HG03066 (cell line): ENCODE results near the gene DMGDH.

Source experiments
- ATAC-seq: cut with Tn5 transposase; IDR thresholded peaks from one replicate; pipeline ENCODE4 v1.9.1; 2021; ENCODE audit warnings: low read depth; ENCODE audit not compliant: unreplicated experiment

DMGDH gene

DNA sequence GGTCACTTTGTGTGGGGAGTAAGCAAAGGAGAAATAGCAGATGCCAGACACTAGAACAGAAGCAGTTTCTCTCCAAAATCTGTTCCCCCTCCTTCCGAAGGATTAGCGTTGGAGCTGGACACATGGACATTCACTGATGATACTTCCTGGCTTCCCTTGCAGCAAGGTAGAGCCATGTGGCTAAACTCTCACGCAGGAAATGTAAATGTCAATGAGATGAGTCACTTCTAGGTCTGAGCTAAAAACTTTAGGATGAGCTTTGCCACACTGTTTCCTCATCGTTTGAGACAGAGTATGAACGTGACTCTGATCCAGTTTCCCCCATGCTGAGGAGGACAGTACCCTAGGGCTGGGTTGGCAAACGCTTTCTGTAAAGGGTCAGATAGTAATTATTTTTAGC, 5.2 kb upstream of the DMGDH start:
- ATAC-seq: no peak

- ATAC-seq: no peak
Observed at GRCh38 chr5:79070350-79070667, 835 bp upstream of the DMGDH start.

- no peak for ATAC-seq
Observed at GRCh38 chr5:79062436-79062835, 7.0 kb downstream of the DMGDH start.

GRCh38 chr5:79059674-79060073, 9.8 kb downstream of the DMGDH start:
- ATAC-seq: no peak

DNA sequence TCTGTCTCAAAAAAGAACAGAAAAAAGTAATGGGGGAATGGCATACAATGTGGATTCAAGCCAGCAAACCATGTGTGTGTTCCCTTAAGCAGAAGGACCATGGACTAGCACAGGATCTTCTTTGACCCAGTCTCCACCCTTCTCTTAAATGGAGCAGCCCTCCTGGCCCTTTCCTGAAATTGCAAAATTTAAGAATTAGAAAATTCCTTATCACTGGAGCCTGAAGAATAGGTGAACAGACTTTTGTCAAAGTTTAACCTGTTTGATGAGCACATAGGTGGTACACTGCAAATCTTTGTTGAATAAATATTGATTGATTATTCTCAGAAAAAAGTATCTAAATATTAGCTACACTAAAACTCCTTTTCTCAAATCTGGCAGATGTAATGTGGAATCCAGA, 12.6 kb downstream of the DMGDH start:
- ATAC-seq: no peak

- ATAC-seq: no peak
Observed at GRCh38 chr5:79055017-79055416, 14.5 kb downstream of the DMGDH start.

- ATAC-seq: no peak
Observed at GRCh38 chr5:79053321-79053720, 16.2 kb downstream of the DMGDH start.

GRCh38 chr5:79050498-79050897, 19.0 kb downstream of the DMGDH start:
- ATAC-seq: no peak

DNA sequence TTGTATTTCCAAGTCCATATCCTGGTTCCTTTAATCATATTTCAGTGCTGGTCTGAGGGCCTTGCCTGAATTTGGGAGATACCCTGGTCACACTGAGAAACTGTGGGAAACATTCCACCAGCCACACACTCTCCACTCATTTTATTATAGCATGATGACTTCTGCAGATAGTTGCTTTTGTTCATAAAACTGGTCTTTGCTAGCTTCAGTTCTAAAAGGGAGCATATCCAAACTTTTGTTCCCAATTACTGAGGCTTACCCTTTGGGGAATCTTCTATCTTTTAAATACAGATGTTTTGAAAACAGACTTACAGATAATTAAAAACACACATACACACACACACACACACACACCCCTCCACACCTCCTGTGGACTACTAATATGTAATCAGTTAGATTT, 21.0 kb downstream of the DMGDH start:
- ATAC-seq: no peak

DNA sequence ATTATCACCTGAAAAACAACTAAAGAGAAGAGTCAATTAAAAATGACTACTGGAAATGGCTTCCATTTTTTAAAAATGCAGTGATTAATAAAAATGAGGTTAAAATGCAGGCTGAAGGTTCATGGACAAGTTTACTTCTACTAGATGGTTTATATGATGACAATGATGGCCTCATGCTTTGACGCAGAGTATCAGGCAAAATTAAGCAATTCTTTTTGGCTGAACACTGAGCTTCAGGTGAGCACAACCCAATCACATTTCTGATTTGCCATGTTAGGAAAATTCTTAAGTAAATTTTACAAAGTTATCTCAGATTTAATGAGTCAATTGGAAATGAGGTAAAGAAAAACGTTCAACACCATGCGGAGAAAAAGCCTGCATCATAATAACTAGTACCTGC, 22.3 kb downstream of the DMGDH start:
- ATAC-seq: no peak

GRCh38 chr5:79042188-79042587, 27.3 kb downstream of the DMGDH start:
- no peak for ATAC-seq

DNA sequence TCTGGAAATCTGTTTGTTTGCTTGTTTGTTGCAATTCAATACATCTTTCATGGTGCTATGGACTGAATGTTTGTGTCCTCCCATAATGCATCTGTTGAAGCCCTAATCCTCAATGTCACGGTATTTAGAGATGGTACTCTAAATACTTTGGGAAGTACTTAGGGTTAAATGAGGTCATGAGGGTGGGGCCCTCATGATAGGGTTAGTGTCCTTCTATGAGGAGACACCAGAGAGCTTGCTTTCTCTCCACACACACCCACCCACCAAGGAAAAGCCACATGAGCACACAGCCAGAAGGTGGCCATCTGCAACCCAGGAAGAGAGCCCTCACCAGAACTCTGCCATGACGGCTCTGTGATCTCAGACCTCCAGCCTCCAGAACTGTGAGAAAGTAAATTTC, 32.7 kb downstream of the DMGDH start:
- no peak for ATAC-seq

DNA sequence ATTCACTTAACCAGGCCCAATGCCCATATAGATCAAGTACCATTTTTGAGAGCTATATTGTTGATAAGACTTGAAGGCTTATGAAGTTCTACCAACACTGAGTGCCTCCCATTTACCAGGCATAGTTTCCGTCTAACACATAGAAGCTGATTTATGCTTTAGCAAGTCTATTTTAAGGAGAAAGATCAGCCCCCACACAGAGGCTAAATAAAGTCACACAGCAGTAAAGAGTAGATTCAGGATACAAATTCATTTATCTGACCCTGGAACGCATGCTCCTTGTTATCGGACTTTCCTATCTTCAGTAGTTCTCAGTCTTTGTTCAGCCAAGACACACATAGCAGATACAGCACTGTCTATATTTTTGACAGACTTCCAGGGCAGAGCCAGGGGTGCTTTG, 34.2 kb downstream of the DMGDH start:
- no peak for ATAC-seq

GRCh38 chr5:79032782-79033181, 36.7 kb downstream of the DMGDH start:
- no peak for ATAC-seq

DNA sequence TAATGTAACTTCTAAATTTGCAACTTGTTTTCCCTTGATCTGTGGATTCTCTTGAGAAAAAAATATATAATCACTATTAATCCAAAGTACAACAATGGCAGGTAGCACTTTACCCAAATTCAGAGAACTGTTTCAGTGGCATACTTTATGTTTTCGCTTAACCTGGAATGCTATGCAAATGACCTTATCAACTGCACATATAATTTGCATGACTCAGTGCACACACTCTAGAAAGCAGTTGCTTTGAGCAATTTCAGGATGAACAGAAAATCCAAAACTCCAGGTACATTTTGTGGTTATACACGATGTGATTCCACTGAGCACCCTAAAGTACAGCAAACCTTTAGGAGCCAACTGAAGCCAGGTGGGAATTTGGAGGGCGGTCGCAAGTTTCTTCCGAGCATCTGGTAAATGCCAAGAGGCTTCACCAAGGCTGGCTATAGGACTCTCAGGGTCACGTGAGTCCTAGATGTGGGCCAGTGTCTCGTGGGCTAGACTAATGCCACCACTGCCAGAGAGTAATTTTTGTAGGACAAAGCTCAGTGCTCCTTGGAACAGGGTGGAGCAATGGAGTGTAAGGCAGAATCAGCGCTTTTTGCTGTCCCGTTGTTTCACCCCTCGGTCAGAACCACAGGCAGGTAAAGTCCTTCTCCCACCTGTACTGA, 37.3 kb downstream of the DMGDH start:
- no peak for ATAC-seq

DNA sequence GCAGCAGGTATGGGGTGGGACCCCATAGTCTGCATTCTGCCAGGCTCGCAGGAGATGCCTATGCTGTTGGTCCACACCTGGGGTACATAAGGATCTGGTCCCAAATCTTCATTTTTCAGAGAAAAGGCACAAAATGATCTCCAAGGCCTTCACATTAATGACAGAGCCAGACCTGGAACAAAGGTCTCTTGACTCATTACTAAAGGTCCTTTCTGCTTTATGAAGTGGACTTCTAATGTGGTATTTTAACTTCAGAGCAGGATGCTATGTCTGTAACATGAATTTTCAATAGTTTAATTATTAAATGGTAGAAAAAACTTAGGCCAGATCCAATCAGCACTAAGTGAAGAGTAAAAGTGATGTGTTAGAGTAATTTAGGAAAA, 38.0 kb downstream of the DMGDH start:
- ATAC-seq: no peak

DNA sequence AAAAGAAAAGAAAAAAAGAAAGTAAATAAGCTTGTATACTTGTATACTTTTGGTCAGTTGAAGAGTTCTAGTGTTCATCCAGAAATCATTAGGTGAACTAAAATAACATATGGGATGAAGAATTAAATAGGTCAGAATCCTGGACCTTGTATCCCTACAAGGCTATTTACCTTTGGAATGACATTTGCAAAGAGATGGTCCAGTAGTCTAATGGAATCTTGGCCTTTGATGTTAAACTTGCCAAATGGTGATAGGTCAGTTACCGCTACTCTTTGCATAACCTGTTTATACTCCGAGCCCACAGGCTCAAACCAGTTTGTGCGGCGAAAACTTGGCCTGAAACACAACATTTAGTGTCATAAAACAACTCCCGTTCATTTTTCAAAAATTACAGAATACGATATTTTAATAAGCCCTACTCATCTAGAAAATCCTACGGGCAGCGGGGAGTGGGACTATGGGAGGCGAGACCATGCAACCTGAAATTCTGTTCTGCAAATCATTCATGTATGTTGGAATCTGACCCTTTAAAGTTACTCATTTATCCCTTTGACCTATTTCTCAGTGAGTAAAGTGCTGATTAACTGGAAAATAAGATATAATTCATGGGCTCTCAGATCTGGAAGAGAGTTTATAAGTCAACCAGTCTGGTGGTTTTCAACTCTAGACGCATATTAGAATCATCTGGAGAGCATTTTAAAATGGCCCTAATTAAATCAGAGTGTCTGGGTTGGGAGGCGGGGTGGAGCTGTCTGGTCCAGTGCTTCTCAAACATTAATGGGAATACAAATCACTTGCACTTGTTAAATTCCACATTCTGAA, 38.6 kb downstream of the DMGDH start:
- ATAC-seq: no peak

GRCh38 chr5:79025054-79025472, 44.4 kb downstream of the DMGDH start:
- no peak for ATAC-seq

- no peak for ATAC-seq
Observed at GRCh38 chr5:79023947-79024346, 45.5 kb downstream of the DMGDH start.

DNA sequence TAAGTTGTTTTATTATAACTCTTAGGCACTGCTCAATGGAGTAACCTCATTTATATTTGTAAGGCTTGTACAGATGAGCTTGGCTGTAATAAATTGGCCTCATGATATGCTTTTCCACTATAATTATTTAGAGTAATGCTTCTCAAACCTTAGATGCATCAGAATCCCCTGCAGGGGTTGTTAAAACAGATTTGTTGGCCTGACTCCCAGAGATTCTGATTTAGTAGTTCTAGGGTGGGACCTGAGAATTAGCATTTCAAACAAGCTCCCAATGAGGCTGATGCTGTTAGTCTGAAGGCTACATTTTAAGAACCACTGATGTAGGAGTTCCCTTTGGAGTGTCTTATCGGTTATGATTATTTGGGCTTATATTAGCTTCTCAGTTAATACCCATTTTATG, 46.1 kb downstream of the DMGDH start:
- no peak for ATAC-seq

DNA sequence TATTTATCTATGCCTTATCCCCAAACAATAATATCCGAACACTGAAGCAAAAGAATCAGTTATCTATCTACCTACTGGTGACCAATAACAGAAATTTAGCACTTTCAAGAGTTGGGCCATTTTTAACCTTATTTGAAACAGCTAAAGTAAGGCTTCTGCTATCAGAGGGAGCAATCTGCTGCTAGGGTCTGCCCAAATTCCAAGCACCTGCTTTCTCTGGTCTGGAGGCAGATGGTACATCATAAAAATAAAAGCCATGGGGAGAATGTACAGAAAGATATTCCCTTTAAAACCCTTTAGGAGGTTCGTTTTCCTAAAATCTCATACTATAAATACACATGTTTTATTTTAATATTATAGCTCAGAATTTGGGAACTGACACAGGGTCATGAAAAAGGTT, 46.7 kb downstream of the DMGDH start:
- ATAC-seq: no peak

DNA sequence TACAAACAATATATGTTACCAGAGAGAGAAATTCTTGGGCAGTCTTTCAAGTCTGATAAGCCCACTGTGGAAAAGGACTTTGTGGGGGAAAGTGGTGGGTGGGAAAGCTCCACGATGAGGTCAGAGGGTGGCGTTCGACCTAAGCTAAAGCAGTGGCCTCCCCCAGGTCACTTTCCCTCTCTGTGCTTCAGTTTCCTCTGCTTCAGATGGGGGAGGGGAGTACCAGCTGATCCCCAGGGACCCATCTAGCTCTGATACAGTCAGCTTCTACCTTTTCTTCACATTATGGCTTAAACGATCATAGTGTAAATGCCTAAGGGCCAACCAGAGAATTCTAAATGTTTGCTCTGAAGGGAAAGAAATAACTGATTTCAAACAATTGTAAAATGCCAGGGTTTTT, 47.7 kb downstream of the DMGDH start:
- no peak for ATAC-seq
